ENCODE results near the gene SEPTIN11. TPM values are rescaled to one million over a fixed set of nuclear protein-coding genes. Genes with fewer than 3 reads are reported as not detected.

SEPTIN11 gene
- polyA plus RNA-seq, 1 donor (not counting 4 experiments of a cell fraction or from before 2014, with no cell fraction given): 99.3 TPM

- H3K4me1 ChIP-seq (ENCODE audit: control insufficient read depth, extremely low read depth, insufficient read depth, low read length): peaks cover 8% of the 10 kb centered on the region
- H4K20me1 ChIP-seq (ENCODE audit: control insufficient read depth, extremely low read depth, insufficient read depth, low read length): no peaks in the 10 kb centered on the region
- H2AFZ ChIP-seq (ENCODE audit: control insufficient read depth, low read length): no peak overlapping the region
- dilution Hi-C loops (cut with MboI; ENCODE audit: extremely low pct_ligation_motif_present, low sequenced_read_pairs): no loop called here
- H3K4me2 ChIP-seq (ENCODE audit: control insufficient read depth, extremely low read depth, insufficient read depth, low read depth, low read length): no peak overlapping the region
- FAIRE-seq (no peak), DNase-seq (ENCODE audit: low read depth, low spot score) (no peak)
- no peaks in the 10 kb centered on the region for H3K9me3 ChIP-seq (ENCODE audit: control insufficient read depth, low read depth, low read length)
- no peaks in the 10 kb centered on the region for H3K27me3 ChIP-seq (ENCODE audit: control insufficient read depth, extremely low read depth, insufficient read depth, low read length)
- no peak overlapping the region for H3K9ac ChIP-seq (ENCODE audit: control insufficient read depth, extremely low read depth, insufficient read depth, low read length)
- peaks cover 51% of the 10 kb centered on the region for H3K79me2 ChIP-seq (ENCODE audit: control insufficient read depth, insufficient read depth, low read length)
- H3K36me3 ChIP-seq (ENCODE audit: control insufficient read depth in 2 of 2, extremely low read depth in 1 of 2, insufficient read depth in 2 of 2, low read length in 2 of 2): peaks cover under 1 to 7% of the 10 kb centered on the region in 2 experiments
- TF ChIP-seq EZH2 (IDR thresholded peaks at IDR 0.05; ENCODE audit: low read length): no peak
- TF ChIP-seq CTCF (optimal IDR thresholded peaks at IDR 0.05 in 1 of 3, IDR thresholded peaks at IDR 0.05 in 1 of 3, conservative IDR thresholded peaks at IDR 0.05 in 1 of 3; ENCODE audit: extremely low read depth in 1 of 3, insufficient read depth in 2 of 3, low read length in 3 of 3): no peak
- H3K9me1 ChIP-seq (ENCODE audit: control insufficient read depth, extremely low read depth, insufficient read depth, low read length): no peaks in the 10 kb centered on the region
- H3K27ac ChIP-seq (ENCODE audit: control insufficient read depth, insufficient read depth, low read length): no peak overlapping the region
- H3K4me3 ChIP-seq (ENCODE audit: control insufficient read depth in 2 of 3, extremely low read depth in 1 of 3, insufficient read depth in 2 of 3, low read depth in 1 of 3, low read length in 3 of 3): no peak overlapping the region
Observed at GRCh38 chr4:76991161-76991660, 41.7 kb downstream of the SEPTIN11 start.

- no peak overlapping the region for H3K27ac ChIP-seq (ENCODE audit: control insufficient read depth, insufficient read depth, low read length)
- dilution Hi-C loops (cut with MboI; ENCODE audit: extremely low pct_ligation_motif_present, low sequenced_read_pairs): no loop called here
- FAIRE-seq: no peak
Observed at GRCh38 chr4:76993787-76994641, 44.5 kb downstream of the SEPTIN11 start.

More at GRCh38 chr4:76993787-76994641, 44.5 kb downstream of the SEPTIN11 start:
- Histone ChIP-seq H3K4me3 (ENCODE audit: control insufficient read depth in 2 of 3, extremely low read depth in 1 of 3, insufficient read depth in 2 of 3, low read depth in 1 of 3, low read length in 3 of 3) (no peak overlapping the region), H4K20me1 (ENCODE audit: control insufficient read depth, extremely low read depth, insufficient read depth, low read length) (no peaks in the 10 kb centered on the region), H3K4me1 (ENCODE audit: control insufficient read depth, extremely low read depth, insufficient read depth, low read length) (peaks cover 8% of the 10 kb centered on the region), H3K27me3 (ENCODE audit: control insufficient read depth, extremely low read depth, insufficient read depth, low read length) (no peaks in the 10 kb centered on the region), H3K79me2 (ENCODE audit: control insufficient read depth, insufficient read depth, low read length) (peaks cover 26% of the 10 kb centered on the region), H3K9ac (ENCODE audit: control insufficient read depth, extremely low read depth, insufficient read depth, low read length) (no peak overlapping the region), H3K4me2 (ENCODE audit: control insufficient read depth, extremely low read depth, insufficient read depth, low read depth, low read length) (no peak overlapping the region), H3K9me3 (ENCODE audit: control insufficient read depth, low read depth, low read length) (no peaks in the 10 kb centered on the region), H2AFZ (ENCODE audit: control insufficient read depth, low read length) (no peak overlapping the region), H3K9me1 (ENCODE audit: control insufficient read depth, extremely low read depth, insufficient read depth, low read length) (no peaks in the 10 kb centered on the region), H3K36me3 (ENCODE audit: control insufficient read depth in 2 of 2, extremely low read depth in 1 of 2, insufficient read depth in 2 of 2, low read length in 2 of 2) (peaks cover 11 to 18% of the 10 kb centered on the region in 2 experiments)
- DNase-seq (ENCODE audit: low read depth, low spot score): no peak
- TF ChIP-seq EZH2 (IDR thresholded peaks at IDR 0.05; ENCODE audit: low read length): no peak
- TF ChIP-seq CTCF (optimal IDR thresholded peaks at IDR 0.05 in 1 of 3, IDR thresholded peaks at IDR 0.05 in 1 of 3, conservative IDR thresholded peaks at IDR 0.05 in 1 of 3; ENCODE audit: extremely low read depth in 1 of 3, insufficient read depth in 2 of 3, low read length in 3 of 3): no peak

Measured in keratinocyte (primary cell).